22Rv1 (cell line): ENCODE results near the gene AGPAT4.

Experiments used
- ZFX ChIP-seq: fragments of 450-650 bp; IDR thresholded peaks from 2 replicates; pipeline ENCODE4 v1.6.1; 2017; ENCODE audit warnings: antibody characterized with exemption, borderline replicate concordance
- TF ChIP-seq, protein P1 (sequence below): fragments of 450-650 bp; IDR thresholded peaks from 2 replicates; pipeline ENCODE4 v1.5.1; 2017; ENCODE audit warnings: mild to moderate bottlenecking

DNA sequence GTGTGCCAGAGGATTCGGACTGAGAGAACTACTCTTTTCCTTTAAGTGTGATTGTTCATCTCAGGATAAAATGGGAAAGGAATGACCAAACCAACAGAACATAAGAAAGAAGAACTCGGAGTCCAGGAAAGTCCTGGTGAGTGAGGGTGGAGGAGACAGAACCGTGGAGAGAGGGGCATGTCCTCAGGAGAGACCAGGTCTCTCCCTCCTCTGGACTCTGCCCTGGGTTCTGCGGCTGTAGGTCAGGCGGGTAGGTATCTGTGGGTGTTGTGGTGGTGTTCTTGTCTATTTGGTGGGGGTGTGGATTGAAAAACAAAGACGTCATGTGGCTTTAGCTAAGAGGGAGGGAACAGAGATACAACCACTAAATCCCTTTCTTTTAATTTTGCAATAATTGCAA is 29.1 kb upstream of the AGPAT4 start:
- TF ChIP-seq, protein P1, sequence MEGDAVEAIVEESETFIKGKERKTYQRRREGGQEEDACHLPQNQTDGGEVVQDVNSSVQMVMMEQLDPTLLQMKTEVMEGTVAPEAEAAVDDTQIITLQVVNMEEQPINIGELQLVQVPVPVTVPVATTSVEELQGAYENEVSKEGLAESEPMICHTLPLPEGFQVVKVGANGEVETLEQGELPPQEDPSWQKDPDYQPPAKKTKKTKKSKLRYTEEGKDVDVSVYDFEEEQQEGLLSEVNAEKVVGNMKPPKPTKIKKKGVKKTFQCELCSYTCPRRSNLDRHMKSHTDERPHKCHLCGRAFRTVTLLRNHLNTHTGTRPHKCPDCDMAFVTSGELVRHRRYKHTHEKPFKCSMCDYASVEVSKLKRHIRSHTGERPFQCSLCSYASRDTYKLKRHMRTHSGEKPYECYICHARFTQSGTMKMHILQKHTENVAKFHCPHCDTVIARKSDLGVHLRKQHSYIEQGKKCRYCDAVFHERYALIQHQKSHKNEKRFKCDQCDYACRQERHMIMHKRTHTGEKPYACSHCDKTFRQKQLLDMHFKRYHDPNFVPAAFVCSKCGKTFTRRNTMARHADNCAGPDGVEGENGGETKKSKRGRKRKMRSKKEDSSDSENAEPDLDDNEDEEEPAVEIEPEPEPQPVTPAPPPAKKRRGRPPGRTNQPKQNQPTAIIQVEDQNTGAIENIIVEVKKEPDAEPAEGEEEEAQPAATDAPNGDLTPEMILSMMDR, result no peak
- no peak for TF ChIP-seq ZFX
